Heart left ventricle (tissue), 13 donors: ENCODE results near the gene GMFB.

Experiments used
- POLR2A ChIP-seq, 2 donors: fragments of 450-650 bp; IDR thresholded peaks; one replicate each; pipeline ENCODE4 v1.6.1; 2017; ENCODE audit warnings: antibody characterized with exemption in 2 of 2, mild to moderate bottlenecking in 2 of 2, moderate library complexity in 2 of 2
- TF ChIP-seq, protein P1 (sequence below), 12 donors: fragments of 200-600 bp; sonication (generic) in 4 of 12; IDR thresholded peaks; one replicate each; pipeline versions ENCODE4 v1.5.0 to v1.8.0; 2018 to 2022; ENCODE audit warnings: antibody characterized with exemption in 12 of 12, mild to moderate bottlenecking in 5 of 12
- donor health status: ischemic (EF 13 %, LVEDD 7.1; RV severe dilation, severe dysfunction).
- donor health status: DM: no; HTN: yes; CAD: no.
- donor health status: DM: no; HTN: no; CAD: no.
- donor health status: ischemic (EF 25% LVEDD 6.9; RV normal size, moderate dysfunction).
- donor health status: ischemic (EF 25% LVEDD 5.7; RV mildly dilated, moderate dysfunction).
- donor health status: ischemic (EF 35%, LVEDD 5.7; RV mildly dilated, moderate dysfunction).
- donor health status: nonischemic (EF 11% LVEDD 7.7; RV severe dilation, severe dysfunction).
- donor health status: DM: yes; HTN: yes; CAD: no.
- donor health status: PGD.
- donor health status: ischemic (EF 29% LVEDD 5.4; RV normal size, mild dysfunction).
- donor health status: nonischemic (EF 23%, LVEDD 6.1; RV moderate dilation, normal function).

DNA sequence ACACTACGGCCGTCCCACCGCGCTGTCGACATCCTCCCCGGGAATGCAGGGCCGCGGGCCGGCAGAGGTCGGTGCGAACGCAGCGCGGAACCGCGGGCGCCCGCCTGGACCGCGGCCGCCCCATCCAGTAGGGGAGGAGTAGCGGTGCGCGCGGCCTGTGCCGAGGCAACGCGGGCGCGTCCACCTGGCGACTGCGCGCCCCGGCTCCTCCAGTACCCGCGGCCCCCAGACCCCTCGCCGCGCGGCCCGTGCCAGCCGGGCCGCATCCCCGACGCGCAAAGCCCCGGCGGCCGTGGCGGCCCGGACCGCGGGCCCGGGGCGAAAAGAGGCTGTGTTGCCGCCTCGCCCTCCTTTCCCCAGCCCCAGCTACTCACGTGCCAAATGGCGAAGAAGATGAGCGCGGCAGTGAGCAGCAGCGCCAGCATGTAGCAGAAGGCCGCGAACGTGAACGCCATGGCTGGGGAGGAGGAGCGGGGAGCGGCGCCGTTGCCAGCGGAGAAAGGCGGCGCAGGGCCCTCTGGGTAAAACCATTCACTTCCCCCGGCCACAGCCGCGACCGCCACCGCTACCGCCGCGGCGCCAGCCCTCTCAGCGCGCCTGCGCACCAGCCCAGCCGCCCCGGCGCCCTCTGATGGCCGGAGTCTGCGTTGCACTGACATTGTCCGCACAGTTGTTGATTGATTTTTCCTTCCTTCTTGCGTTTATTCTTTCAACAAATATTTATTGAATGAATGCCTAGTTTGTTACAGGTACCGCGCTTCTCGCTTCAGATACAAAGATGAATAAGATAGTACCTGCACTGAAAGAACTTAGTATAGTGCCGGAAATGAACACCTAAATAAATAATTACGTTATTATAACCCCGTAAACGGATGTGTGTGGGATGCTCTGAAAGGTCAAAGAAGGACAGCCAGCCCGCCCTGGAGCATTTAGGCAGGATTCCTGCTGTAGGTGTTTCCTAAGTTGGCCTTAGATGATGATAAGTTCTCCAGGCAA lies 47.6 kb downstream of the GMFB start, which contains the start of gene CNIH1:
- TF ChIP-seq, protein P1, sequence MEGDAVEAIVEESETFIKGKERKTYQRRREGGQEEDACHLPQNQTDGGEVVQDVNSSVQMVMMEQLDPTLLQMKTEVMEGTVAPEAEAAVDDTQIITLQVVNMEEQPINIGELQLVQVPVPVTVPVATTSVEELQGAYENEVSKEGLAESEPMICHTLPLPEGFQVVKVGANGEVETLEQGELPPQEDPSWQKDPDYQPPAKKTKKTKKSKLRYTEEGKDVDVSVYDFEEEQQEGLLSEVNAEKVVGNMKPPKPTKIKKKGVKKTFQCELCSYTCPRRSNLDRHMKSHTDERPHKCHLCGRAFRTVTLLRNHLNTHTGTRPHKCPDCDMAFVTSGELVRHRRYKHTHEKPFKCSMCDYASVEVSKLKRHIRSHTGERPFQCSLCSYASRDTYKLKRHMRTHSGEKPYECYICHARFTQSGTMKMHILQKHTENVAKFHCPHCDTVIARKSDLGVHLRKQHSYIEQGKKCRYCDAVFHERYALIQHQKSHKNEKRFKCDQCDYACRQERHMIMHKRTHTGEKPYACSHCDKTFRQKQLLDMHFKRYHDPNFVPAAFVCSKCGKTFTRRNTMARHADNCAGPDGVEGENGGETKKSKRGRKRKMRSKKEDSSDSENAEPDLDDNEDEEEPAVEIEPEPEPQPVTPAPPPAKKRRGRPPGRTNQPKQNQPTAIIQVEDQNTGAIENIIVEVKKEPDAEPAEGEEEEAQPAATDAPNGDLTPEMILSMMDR (IDR thresholded peaks at IDR 0.05): peak; percentile 86 to 99 (median 96)
- peak in 1 of 2 donors; percentile 53 for TF ChIP-seq POLR2A (IDR thresholded peaks at IDR 0.05)
